ENCODE measurements around the gene RUVBL1. TPM values are rescaled to one million over a fixed set of nuclear protein-coding genes. Genes with fewer than 3 reads are reported as not detected.
A peak's percentile ranks its signal among the peaks of the same experiment; 100 is the strongest.

Gene RUVBL1
- polyA plus RNA-seq, 4 donors = 7.6 to 40.4 (median 20.4) TPM

DNA sequence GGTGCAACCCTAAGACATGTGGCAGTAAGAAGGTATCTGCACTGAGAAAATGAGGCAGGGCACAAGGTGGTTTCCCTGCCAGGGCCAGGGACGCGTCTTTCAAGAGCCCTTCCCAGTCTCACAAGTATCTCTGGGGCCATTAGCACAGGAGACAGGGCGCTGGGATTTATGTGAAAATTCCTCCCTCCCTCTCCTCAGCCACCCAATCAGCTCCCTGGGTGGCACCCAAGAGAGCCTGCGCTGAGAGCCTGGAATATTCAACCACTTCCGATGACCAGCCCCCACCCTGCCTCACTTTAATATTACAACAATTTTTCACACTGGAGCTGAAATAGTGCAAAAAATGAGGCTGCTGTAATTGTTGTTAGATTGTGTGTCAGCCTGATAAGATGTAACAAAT, 45.3 kb downstream of the RUVBL1 start:
- Histone ChIP-seq H3K9me3 (ENCODE audit: control insufficient read depth in 2 of 2, insufficient read depth in 1 of 2, low read depth in 1 of 2, low read length in 1 of 2) (no peaks in the 10 kb centered on the region), H3K36me3 (ENCODE audit: control insufficient read depth in 3 of 3, insufficient read depth in 2 of 3, low read depth in 1 of 3, low read length in 3 of 3) (peaks cover 0 to 44% (median 0%) of the 10 kb centered on the region in 3 donors), H3K4me3 (ENCODE audit: low read depth in 1 of 3, low read length in 3 of 3) (no peak overlapping the region), H3K27me3 (ENCODE audit: control insufficient read depth in 3 of 3, insufficient read depth in 3 of 3, low read length in 3 of 3) (peaks cover 0 to 11% (median 0%) of the 10 kb centered on the region in 3 donors), H3K4me1 (ENCODE audit: control insufficient read depth in 3 of 3, insufficient read depth in 2 of 3, low read depth in 1 of 3, low read length in 2 of 3) (peaks cover 0 to 21% (median 2%) of the 10 kb centered on the region in 3 donors), H3K27ac (ENCODE audit: low read depth in 1 of 3, low read length in 2 of 3) (no peak overlapping the region)
- FAIRE-seq (no peak), DNase-seq (no peak)
- 96 to 99% (median 98%) methylated on average over 5 of the region's 5 CpGs for WGBS, 3 donors

DNA sequence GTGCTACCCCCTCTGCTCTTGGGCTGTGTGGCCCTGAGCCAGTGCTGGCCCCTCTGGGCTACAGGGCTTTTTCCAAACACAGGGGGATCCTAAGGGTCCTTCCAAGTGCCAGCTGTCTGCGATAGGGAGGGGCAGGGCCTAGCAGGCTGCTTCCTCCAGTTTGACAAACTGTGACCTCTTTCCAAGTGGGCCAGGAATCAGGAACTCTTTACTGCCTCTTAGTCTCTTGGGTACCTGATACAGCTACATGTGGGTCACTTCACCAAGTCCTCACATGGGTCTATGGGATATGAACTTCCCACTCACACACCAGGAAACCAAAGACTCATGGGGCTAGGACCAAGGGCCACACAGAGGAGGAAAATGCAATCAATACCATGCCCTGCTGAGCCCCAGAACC, 45.9 kb downstream of the RUVBL1 start:
- no peaks in the 10 kb centered on the region for H3K9me3 ChIP-seq (ENCODE audit: control insufficient read depth in 2 of 2, insufficient read depth in 1 of 2, low read depth in 1 of 2, low read length in 1 of 2)
- peaks cover 0 to 21% (median 2%) of the 10 kb centered on the region in 3 donors for H3K4me1 ChIP-seq (ENCODE audit: control insufficient read depth in 3 of 3, insufficient read depth in 2 of 3, low read depth in 1 of 3, low read length in 2 of 3)
- FAIRE-seq (no peak), DNase-seq (no peak)
- no peak overlapping the region for H3K4me3 ChIP-seq (ENCODE audit: low read depth in 1 of 3, low read length in 3 of 3)
- H3K36me3 ChIP-seq (ENCODE audit: control insufficient read depth in 3 of 3, insufficient read depth in 2 of 3, low read depth in 1 of 3, low read length in 3 of 3) = peaks cover 0 to 44% (median 0%) of the 10 kb centered on the region in 3 donors
- H3K27me3 ChIP-seq (ENCODE audit: control insufficient read depth in 3 of 3, insufficient read depth in 3 of 3, low read length in 3 of 3) = peaks cover 0 to 11% (median 0%) of the 10 kb centered on the region in 3 donors
- WGBS, 3 donors = 0 to 73% (median 48%) methylated on average over 1 of the region's 1 CpG
- no peak overlapping the region for H3K27ac ChIP-seq (ENCODE audit: low read depth in 1 of 3, low read length in 2 of 3)

DNA sequence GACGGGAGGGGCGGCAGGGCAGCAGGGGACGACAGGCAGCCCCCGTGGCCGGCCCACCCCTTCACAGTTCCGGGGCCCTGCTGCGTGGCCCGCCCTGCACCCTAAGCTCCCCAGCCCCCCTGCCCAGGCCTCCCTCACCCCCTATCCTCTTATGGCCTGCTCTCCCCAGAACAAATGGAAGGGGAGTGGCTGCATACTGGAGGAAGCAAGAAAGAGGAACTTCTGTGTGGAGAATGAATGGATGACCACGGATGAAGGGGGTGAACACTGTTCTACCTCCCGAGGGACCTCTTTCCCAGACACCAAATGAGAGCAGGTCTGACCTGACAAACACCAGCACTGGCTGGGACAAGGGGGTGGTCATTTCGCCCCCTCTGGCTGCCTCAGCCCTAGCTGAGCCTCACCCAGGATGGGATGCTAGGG, 46.4 kb downstream of the RUVBL1 start:
- H3K27ac ChIP-seq (ENCODE audit: low read depth in 1 of 3, low read length in 2 of 3) = no peak overlapping the region

DNA sequence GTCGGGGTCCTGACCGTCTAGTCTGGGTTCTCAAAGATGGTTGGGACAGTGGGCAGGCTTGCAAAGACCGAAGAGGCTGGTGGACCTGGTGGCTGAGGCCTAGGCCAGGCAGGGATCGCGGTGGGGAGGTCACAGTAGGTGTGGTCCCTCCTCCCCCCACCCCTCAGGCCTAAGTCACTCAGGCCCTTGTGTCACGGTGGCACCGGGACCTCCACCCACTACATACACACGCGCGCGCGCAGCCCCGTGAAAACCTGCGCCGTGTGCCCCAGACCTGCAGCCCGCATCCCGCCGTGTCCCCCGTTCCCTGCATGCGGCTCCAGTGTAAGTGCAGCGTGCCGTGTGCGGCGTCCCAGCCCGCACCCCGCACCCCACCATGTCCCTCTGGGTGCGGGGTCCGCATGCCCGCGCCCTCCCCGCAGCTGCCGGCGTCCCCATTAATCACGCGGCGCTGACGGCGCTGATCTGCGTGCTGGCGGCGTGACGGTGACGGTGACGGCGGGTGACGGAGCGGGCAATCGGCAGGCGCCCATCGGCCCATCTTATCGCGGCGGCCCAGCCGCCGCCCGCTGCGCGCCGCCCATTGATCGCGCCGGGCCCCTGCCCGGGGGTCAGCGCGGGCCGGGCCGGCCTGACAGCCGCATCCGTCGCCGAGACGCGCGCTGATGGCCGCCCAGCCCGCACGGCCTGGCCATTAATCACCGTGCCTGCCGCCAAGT, 47.0 kb downstream of the RUVBL1 start:
- Histone ChIP-seq H3K27me3 (ENCODE audit: control insufficient read depth in 3 of 3, insufficient read depth in 3 of 3, low read length in 3 of 3) (peaks cover 0 to 11% (median 0%) of the 10 kb centered on the region in 3 donors), H3K9me3 (ENCODE audit: control insufficient read depth in 2 of 2, insufficient read depth in 1 of 2, low read depth in 1 of 2, low read length in 1 of 2) (no peaks in the 10 kb centered on the region), H3K27ac (ENCODE audit: low read depth in 1 of 3, low read length in 2 of 3) (no peak overlapping the region), H3K4me1 (ENCODE audit: control insufficient read depth in 3 of 3, insufficient read depth in 2 of 3, low read depth in 1 of 3, low read length in 2 of 3) (peaks cover 0 to 21% (median 2%) of the 10 kb centered on the region in 3 donors), H3K36me3 (ENCODE audit: control insufficient read depth in 3 of 3, insufficient read depth in 2 of 3, low read depth in 1 of 3, low read length in 3 of 3) (peaks cover 0 to 44% (median 4%) of the 10 kb centered on the region in 3 donors), H3K4me3 (ENCODE audit: low read depth in 1 of 3, low read length in 3 of 3) (peak overlapping the region in 2 of 3 donors; percentile 39 to 57)
- DNase-seq = peak; percentile 41 to 64
- FAIRE-seq = no peak
- WGBS, 3 donors = 3 to 6% (median 5%) methylated on average over 67 to 79 of the region's 79 CpGs

More for the DNA sequence above, 46.4 kb downstream of the RUVBL1 start:
- Histone ChIP-seq H3K9me3 (ENCODE audit: control insufficient read depth in 2 of 2, insufficient read depth in 1 of 2, low read depth in 1 of 2, low read length in 1 of 2) (no peaks in the 10 kb centered on the region), H3K4me3 (ENCODE audit: low read depth in 1 of 3, low read length in 3 of 3) (peak overlapping the region in 1 of 3 donors; percentile 57), H3K36me3 (ENCODE audit: control insufficient read depth in 3 of 3, insufficient read depth in 2 of 3, low read depth in 1 of 3, low read length in 3 of 3) (peaks cover 0 to 44% (median 3%) of the 10 kb centered on the region in 3 donors), H3K27me3 (ENCODE audit: control insufficient read depth in 3 of 3, insufficient read depth in 3 of 3, low read length in 3 of 3) (peaks cover 0 to 11% (median 0%) of the 10 kb centered on the region in 3 donors), H3K4me1 (ENCODE audit: control insufficient read depth in 3 of 3, insufficient read depth in 2 of 3, low read depth in 1 of 3, low read length in 2 of 3) (peaks cover 0 to 21% (median 2%) of the 10 kb centered on the region in 3 donors)
- WGBS, 3 donors = 18 to 26% (median 19%) methylated on average over 9 to 11 of the region's 11 CpGs
- FAIRE-seq (no peak), DNase-seq (peak in 1 of 2 donors; percentile 6)

DNA sequence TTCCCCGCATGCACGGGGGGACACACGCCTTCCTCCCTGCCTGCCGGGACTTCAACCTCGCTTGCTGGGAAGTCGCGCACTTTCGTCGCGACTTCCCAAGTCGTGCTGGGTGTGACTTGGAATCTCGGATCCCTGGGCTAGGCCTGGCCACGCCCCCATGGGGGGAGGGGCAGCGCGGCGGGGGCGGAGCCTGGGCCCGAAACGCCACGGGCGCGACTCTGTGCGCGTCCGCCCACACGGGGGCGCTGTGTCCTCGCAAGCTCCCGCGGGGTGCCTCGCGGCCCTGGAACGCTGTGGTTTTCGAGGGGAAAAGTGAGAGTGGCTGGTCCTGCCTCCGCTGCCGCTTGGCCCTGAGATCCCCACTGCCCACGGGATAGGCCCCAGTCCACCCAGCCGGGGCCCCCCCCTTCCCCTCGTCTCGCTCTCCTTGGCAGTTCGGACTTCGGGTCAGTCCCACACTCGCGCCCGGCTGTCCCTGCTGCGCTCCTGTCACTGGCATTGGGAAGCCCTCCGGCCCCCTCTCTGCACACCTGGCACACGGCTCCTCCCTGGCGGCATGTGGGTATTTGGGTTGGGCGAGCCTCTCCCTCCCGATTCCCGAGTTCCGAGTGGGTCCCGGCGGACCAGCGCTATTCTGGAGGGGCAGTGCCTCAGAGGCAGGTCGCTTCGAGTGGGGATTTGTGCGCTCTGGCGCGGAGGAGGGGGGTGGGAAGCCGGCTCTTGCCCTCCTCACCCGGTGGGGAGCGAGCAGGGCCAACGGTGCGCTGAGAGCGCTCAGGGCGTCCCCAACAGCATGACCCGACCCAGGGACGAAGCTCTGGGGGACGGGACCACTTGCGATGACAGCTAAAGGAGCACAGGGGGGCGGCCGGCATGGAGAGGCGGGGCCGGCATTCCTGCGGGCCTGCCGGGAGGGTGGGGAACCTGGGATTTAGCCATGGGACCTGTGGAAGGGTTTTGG, 47.8 kb downstream of the RUVBL1 start:
- peak; percentile 87 to 96 for DNase-seq
- peaks cover 0 to 21% (median 2%) of the 10 kb centered on the region in 3 donors for H3K4me1 ChIP-seq (ENCODE audit: control insufficient read depth in 3 of 3, insufficient read depth in 2 of 3, low read depth in 1 of 3, low read length in 2 of 3)
- peaks cover 0 to 11% (median 0%) of the 10 kb centered on the region in 3 donors for H3K27me3 ChIP-seq (ENCODE audit: control insufficient read depth in 3 of 3, insufficient read depth in 3 of 3, low read length in 3 of 3)
- H3K36me3 ChIP-seq (ENCODE audit: control insufficient read depth in 3 of 3, insufficient read depth in 2 of 3, low read depth in 1 of 3, low read length in 3 of 3) = peaks cover 2 to 46% (median 10%) of the 10 kb centered on the region in 3 donors
- H3K27ac ChIP-seq (ENCODE audit: low read depth in 1 of 3, low read length in 2 of 3) = peak overlapping the region in 1 of 3 donors; percentile 68
- no peaks in the 10 kb centered on the region for H3K9me3 ChIP-seq (ENCODE audit: control insufficient read depth in 2 of 2, insufficient read depth in 1 of 2, low read depth in 1 of 2, low read length in 1 of 2)
- no peak for FAIRE-seq
- H3K4me3 ChIP-seq (ENCODE audit: low read depth in 1 of 3, low read length in 3 of 3) = peak overlapping the region; percentile 17 to 57 (median 39)
- WGBS, 3 donors = 2 to 5% (median 3%) methylated on average over 48 to 78 of the region's 78 CpGs

DNA sequence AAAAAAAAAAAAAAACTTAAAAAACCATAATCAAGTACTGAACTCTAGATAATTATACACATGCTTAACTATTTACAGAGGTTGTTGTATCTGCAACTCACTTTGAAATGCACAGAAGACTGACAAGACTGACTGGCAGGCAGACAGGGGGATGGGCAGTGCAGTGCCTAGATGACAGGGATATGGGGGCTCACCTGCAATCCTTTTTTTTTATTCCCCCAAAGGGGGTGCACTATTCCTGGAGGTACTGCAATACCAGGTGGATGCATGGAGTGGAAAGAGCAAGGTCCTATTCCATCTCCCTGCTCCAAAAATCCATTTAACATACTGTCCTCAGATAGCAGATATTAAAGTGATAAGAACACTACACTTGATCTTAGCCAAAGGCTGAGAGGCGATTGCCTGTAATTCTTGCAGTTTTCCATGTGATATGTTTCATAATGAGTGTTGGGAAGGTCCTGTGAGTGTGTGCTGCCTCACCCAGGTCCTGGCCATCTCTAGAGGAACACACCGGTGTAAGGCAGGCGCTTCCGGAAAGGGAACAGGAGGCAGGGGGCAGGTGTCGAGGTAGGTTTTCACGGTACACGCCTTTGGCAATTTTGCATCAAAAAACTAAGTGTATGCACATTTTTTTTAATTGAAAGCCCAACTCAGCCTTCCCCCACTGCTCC, 48.6 kb downstream of the RUVBL1 start:
- H3K36me3 ChIP-seq (ENCODE audit: control insufficient read depth in 3 of 3, insufficient read depth in 2 of 3, low read depth in 1 of 3, low read length in 3 of 3) = peaks cover 3 to 53% (median 17%) of the 10 kb centered on the region in 3 donors
- WGBS, 3 donors = 5 to 30% (median 17%) methylated on average over 7 of the region's 7 CpGs
- peaks cover 0 to 11% (median 0%) of the 10 kb centered on the region in 3 donors for H3K27me3 ChIP-seq (ENCODE audit: control insufficient read depth in 3 of 3, insufficient read depth in 3 of 3, low read length in 3 of 3)
- DNase-seq (no peak), FAIRE-seq (no peak)
- peak overlapping the region in 1 of 3 donors; percentile 14 for H3K4me3 ChIP-seq (ENCODE audit: low read depth in 1 of 3, low read length in 3 of 3)
- H3K9me3 ChIP-seq (ENCODE audit: control insufficient read depth in 2 of 2, insufficient read depth in 1 of 2, low read depth in 1 of 2, low read length in 1 of 2) = no peaks in the 10 kb centered on the region
- peaks cover 0 to 21% (median 2%) of the 10 kb centered on the region in 3 donors for H3K4me1 ChIP-seq (ENCODE audit: control insufficient read depth in 3 of 3, insufficient read depth in 2 of 3, low read depth in 1 of 3, low read length in 2 of 3)
- peak overlapping the region in 1 of 3 donors; percentile 68 for H3K27ac ChIP-seq (ENCODE audit: low read depth in 1 of 3, low read length in 2 of 3)

DNA sequence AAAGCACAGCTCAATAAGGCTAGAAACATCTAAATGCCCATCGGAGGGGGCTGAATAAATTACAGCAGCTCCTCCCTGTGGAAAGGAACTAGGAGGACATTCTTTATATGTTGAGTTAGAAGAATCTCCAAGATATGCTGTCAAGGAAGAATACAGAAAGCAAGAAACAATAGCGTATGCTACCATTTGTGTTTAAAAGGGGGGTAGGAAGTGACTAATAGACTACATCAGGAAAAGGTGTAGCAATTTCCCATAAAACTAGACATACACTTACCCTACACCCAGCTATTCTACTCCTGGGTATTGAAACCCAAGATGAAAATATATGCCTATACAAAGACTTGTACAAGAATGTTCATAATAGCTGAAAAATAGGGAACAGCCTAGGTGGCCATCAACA, 49.8 kb downstream of the RUVBL1 start:
- FAIRE-seq = no peak
- H3K4me1 ChIP-seq (ENCODE audit: control insufficient read depth in 3 of 3, insufficient read depth in 2 of 3, low read depth in 1 of 3, low read length in 2 of 3) = peaks cover 0 to 21% (median 2%) of the 10 kb centered on the region in 3 donors
- H3K4me3 ChIP-seq (ENCODE audit: low read depth in 1 of 3, low read length in 3 of 3) = no peak overlapping the region
- no peaks in the 10 kb centered on the region for H3K9me3 ChIP-seq (ENCODE audit: control insufficient read depth in 2 of 2, insufficient read depth in 1 of 2, low read depth in 1 of 2, low read length in 1 of 2)
- no peak for DNase-seq
- 81 to 97% (median 93%) methylated on average over 2 of the region's 2 CpGs for WGBS, 3 donors
- H3K36me3 ChIP-seq (ENCODE audit: control insufficient read depth in 3 of 3, insufficient read depth in 2 of 3, low read depth in 1 of 3, low read length in 3 of 3) = peaks cover 9 to 52% (median 17%) of the 10 kb centered on the region in 3 donors
- H3K27me3 ChIP-seq (ENCODE audit: control insufficient read depth in 3 of 3, insufficient read depth in 3 of 3, low read length in 3 of 3) = peaks cover 0 to 11% (median 0%) of the 10 kb centered on the region in 3 donors
- H3K27ac ChIP-seq (ENCODE audit: low read depth in 1 of 3, low read length in 2 of 3) = no peak overlapping the region

Measured in small intestine (tissue), 7 donors.